ENCODE measurements around the gene NPPC.

DNA sequence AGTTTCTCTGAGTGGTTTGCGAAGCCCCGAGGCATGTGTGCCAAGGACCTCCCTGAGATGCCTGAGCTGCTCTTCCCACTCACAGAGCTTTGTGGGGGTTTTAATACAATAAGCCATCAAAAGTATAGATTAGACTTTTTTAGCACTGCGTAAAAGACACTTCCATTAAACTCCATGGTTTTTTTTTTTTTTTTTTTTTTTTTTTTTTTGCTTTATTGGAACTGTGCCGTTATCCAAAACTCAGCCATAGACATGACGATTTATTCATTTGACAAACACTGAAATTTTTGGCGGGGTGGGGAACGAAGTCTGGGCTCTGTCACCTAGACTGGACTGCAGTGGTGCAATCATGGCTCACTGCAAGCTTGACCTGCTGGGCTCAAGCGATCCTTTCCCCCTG is 18.4 kb downstream of the NPPC start:
- TF ChIP-seq KLF10 (tag by site-specific recombination; IDR thresholded peaks at IDR 0.05): no peak
- no peak for TF ChIP-seq SALL2 (tag by site-specific recombination; IDR thresholded peaks at IDR 0.05; ENCODE audit: borderline replicate concordance)
- no peak for TF ChIP-seq TCF7L2 (IDR thresholded peaks at IDR 0.05; ENCODE audit: borderline replicate concordance, low read depth, low read length)
- TF ChIP-seq ZBTB17 (tag by site-specific recombination; IDR thresholded peaks at IDR 0.05): no peak
- TF ChIP-seq, protein P1, sequence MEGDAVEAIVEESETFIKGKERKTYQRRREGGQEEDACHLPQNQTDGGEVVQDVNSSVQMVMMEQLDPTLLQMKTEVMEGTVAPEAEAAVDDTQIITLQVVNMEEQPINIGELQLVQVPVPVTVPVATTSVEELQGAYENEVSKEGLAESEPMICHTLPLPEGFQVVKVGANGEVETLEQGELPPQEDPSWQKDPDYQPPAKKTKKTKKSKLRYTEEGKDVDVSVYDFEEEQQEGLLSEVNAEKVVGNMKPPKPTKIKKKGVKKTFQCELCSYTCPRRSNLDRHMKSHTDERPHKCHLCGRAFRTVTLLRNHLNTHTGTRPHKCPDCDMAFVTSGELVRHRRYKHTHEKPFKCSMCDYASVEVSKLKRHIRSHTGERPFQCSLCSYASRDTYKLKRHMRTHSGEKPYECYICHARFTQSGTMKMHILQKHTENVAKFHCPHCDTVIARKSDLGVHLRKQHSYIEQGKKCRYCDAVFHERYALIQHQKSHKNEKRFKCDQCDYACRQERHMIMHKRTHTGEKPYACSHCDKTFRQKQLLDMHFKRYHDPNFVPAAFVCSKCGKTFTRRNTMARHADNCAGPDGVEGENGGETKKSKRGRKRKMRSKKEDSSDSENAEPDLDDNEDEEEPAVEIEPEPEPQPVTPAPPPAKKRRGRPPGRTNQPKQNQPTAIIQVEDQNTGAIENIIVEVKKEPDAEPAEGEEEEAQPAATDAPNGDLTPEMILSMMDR (tag by site-specific recombination; IDR thresholded peaks at IDR 0.05): no peak
- no peak for TF ChIP-seq ZNF561 (tag by site-specific recombination; IDR thresholded peaks at IDR 0.05; ENCODE audit: borderline replicate concordance)
- no peak for TF ChIP-seq SP2 (tag by site-specific recombination; IDR thresholded peaks at IDR 0.05)
- TF ChIP-seq, protein P2, sequence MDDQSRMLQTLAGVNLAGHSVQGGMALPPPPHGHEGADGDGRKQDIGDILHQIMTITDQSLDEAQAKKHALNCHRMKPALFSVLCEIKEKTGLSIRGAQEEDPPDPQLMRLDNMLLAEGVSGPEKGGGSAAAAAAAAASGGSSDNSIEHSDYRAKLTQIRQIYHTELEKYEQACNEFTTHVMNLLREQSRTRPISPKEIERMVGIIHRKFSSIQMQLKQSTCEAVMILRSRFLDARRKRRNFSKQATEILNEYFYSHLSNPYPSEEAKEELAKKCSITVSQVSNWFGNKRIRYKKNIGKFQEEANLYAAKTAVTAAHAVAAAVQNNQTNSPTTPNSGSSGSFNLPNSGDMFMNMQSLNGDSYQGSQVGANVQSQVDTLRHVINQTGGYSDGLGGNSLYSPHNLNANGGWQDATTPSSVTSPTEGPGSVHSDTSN (CRISPR knock-in tag; IDR thresholded peaks at IDR 0.05): no peak
- TF ChIP-seq, protein P3, sequence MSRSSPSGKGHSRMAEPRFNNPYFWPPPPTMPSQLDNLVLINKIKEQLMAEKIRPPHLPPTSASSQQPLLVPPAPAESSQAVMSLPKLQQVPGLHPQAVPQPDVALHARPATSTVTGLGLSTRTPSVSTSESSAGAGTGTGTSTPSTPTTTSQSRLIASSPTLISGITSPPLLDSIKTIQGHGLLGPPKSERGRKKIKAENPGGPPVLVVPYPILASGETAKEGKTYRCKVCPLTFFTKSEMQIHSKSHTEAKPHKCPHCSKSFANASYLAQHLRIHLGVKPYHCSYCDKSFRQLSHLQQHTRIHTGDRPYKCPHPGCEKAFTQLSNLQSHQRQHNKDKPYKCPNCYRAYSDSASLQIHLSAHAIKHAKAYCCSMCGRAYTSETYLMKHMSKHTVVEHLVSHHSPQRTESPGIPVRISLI (tag by site-specific recombination; IDR thresholded peaks at IDR 0.05): no peak
- TF ChIP-seq, protein P4, sequence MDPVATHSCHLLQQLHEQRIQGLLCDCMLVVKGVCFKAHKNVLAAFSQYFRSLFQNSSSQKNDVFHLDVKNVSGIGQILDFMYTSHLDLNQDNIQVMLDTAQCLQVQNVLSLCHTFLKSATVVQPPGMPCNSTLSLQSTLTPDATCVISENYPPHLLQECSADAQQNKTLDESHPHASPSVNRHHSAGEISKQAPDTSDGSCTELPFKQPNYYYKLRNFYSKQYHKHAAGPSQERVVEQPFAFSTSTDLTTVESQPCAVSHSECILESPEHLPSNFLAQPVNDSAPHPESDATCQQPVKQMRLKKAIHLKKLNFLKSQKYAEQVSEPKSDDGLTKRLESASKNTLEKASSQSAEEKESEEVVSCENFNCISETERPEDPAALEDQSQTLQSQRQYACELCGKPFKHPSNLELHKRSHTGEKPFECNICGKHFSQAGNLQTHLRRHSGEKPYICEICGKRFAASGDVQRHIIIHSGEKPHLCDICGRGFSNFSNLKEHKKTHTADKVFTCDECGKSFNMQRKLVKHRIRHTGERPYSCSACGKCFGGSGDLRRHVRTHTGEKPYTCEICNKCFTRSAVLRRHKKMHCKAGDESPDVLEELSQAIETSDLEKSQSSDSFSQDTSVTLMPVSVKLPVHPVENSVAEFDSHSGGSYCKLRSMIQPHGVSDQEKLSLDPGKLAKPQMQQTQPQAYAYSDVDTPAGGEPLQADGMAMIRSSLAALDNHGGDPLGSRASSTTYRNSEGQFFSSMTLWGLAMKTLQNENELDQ (tag by site-specific recombination; IDR thresholded peaks at IDR 0.05; ENCODE audit: low read depth): no peak
- TF ChIP-seq, protein P5, sequence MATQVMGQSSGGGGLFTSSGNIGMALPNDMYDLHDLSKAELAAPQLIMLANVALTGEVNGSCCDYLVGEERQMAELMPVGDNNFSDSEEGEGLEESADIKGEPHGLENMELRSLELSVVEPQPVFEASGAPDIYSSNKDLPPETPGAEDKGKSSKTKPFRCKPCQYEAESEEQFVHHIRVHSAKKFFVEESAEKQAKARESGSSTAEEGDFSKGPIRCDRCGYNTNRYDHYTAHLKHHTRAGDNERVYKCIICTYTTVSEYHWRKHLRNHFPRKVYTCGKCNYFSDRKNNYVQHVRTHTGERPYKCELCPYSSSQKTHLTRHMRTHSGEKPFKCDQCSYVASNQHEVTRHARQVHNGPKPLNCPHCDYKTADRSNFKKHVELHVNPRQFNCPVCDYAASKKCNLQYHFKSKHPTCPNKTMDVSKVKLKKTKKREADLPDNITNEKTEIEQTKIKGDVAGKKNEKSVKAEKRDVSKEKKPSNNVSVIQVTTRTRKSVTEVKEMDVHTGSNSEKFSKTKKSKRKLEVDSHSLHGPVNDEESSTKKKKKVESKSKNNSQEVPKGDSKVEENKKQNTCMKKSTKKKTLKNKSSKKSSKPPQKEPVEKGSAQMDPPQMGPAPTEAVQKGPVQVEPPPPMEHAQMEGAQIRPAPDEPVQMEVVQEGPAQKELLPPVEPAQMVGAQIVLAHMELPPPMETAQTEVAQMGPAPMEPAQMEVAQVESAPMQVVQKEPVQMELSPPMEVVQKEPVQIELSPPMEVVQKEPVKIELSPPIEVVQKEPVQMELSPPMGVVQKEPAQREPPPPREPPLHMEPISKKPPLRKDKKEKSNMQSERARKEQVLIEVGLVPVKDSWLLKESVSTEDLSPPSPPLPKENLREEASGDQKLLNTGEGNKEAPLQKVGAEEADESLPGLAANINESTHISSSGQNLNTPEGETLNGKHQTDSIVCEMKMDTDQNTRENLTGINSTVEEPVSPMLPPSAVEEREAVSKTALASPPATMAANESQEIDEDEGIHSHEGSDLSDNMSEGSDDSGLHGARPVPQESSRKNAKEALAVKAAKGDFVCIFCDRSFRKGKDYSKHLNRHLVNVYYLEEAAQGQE (tag by site-specific recombination; IDR thresholded peaks at IDR 0.05): no peak
- TF ChIP-seq ZNF529 (tag by site-specific recombination; IDR thresholded peaks at IDR 0.05; ENCODE audit: insufficient replicate concordance): no peak

Data from HEK293 (cell line).